Activated T-cell treated with anti-CD3 and anti-CD28 coated beads, Interleukin-2, amount 50 U/mL, for 72 hours (primary cell): ENCODE measurements around the gene GRIK3. TPM values are rescaled to one million over a fixed set of nuclear protein-coding genes. Genes with fewer than 3 reads are reported as not detected.

Experiments
- ATAC-seq, 2 donors: fragments of 150-1000 bp; cut with Tn5 transposase; replicated peaks in 1 of 2; 2 replicates each; pipeline ENCODE4 v1.10.0; 2021; ENCODE audit warnings: moderate library complexity in 2 of 2, mild to moderate bottlenecking in 1 of 2
- DNase-seq, 2 donors: peaks; one replicate each; pipeline ENCODE4 v3.0.0; 2021 to 2022; ENCODE audit warnings: mixed read lengths in 1 of 2
- H3K27ac Mint-ChIP-seq: one replicate; pipeline ENCODE4 v1.8.0; 2022; ENCODE audit warnings: mild to moderate bottlenecking, moderate library complexity, mixed read lengths
- H3K27me3 Mint-ChIP-seq: one replicate; pipeline ENCODE4 v1.8.0; 2022; ENCODE audit warnings: low read depth, mixed read lengths
- H3K36me3 Mint-ChIP-seq, 2 donors: one replicate each; pipeline ENCODE4 v1.8.0; 2022; ENCODE audit warnings: mixed read lengths in 2 of 2, mild to moderate bottlenecking in 1 of 2; ENCODE audit not compliant: insufficient read depth in 2 of 2
- H3K4me1 Mint-ChIP-seq: one replicate; pipeline ENCODE4 v1.8.0; 2022; ENCODE audit warnings: low read depth, mixed read lengths
- H3K4me3 Mint-ChIP-seq, 2 donors: one replicate each; pipeline ENCODE4 v1.8.0; 2022; ENCODE audit warnings: mild to moderate bottlenecking in 2 of 2, mixed read lengths in 2 of 2, moderate library complexity in 2 of 2
- H3K9me3 Mint-ChIP-seq, 2 donors: one replicate each; pipeline ENCODE4 v1.8.0; 2022; ENCODE audit warnings: mixed read lengths in 2 of 2
- total RNA-seq, 2 donors: library from RNA; stranded (reverse); gene quantifications; one replicate each; pipeline ENCODE4 v1.2.3, GENCODE V29; 2022

GRIK3 gene
- total RNA-seq, 2 donors from 2014 or later, result not detected

- Mint-ChIP-seq H3K27ac (no peak overlapping the region), H3K4me1 (no peaks in the 10 kb centered on the region), H3K27me3 (peaks cover 8% of the 10 kb centered on the region), H3K4me3 (no peak overlapping the region), H3K9me3 (no peaks in the 10 kb centered on the region), H3K36me3 (no peaks in the 10 kb centered on the region)
- DNase-seq, result no peak
- ATAC-seq, result no peak
Measured at GRCh38 chr1:36977731-36978406, 56.4 kb downstream of the GRIK3 start.

GRCh38 chr1:36975642-36976041 lies 58.7 kb downstream of the GRIK3 start:
- Mint-ChIP-seq H3K27ac (no peak overlapping the region), H3K9me3 (no peaks in the 10 kb centered on the region), H3K36me3 (no peaks in the 10 kb centered on the region), H3K4me3 (no peak overlapping the region), H3K27me3 (peaks cover 6% of the 10 kb centered on the region), H3K4me1 (no peaks in the 10 kb centered on the region)
- ATAC-seq (no peak), DNase-seq (no peak)

DNA sequence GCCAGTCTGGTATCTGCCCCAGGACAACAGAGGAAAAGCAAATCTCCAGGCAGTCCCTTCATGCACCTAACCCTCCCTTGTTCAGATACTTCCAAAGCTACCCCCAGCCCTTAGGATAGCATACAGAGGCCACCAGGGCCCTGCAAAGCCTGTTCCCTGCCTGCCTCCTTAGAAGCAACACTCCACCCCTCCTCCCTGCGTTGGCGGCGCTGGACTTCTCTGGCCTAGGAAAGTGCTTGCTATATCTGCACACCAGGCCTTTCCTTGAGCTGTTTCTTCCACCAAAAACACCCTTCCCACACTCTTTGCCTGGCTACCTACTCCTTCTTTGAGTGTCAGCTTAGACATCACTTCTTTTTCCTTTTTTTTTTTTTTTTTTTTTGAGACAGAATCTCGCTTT lies 61.3 kb downstream of the GRIK3 start:
- no peak for ATAC-seq
- H3K9me3 Mint-ChIP-seq, result peaks cover 0 to 1% of the 10 kb centered on the region in 2 donors
- DNase-seq, result no peak
- no peak overlapping the region for H3K27ac Mint-ChIP-seq
- no peaks in the 10 kb centered on the region for H3K4me1 Mint-ChIP-seq
- no peak overlapping the region for H3K4me3 Mint-ChIP-seq
- no peaks in the 10 kb centered on the region for H3K36me3 Mint-ChIP-seq
- H3K27me3 Mint-ChIP-seq, result no peaks in the 10 kb centered on the region

GRCh38 chr1:36971852-36972618 lies 62.3 kb downstream of the GRIK3 start:
- Mint-ChIP-seq H3K27me3 (no peaks in the 10 kb centered on the region), H3K4me1 (no peaks in the 10 kb centered on the region), H3K27ac (no peak overlapping the region), H3K36me3 (no peaks in the 10 kb centered on the region), H3K4me3 (no peak overlapping the region), H3K9me3 (peaks cover 0 to 1% of the 10 kb centered on the region in 2 donors)
- no peak for DNase-seq
- ATAC-seq, result no peak

DNA sequence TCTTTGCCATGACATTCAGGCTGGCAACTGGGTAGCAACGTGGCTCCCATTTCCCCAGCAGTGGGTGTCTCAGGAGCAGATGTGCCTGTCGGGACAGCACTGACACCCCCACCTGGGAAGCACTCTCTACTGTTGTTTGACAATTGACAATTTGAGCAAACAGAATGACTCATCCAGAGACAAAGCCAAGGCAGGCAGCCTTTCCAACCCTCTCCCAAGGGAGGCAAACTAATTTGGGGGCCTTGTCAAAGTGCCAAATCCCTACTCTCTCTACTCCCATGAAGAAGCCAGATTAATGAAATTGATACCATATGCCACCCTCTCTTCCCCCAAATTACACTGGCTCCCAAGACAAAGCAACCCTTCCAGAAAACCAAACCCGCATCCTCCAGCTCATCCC lies 65.6 kb downstream of the GRIK3 start:
- Mint-ChIP-seq H3K27me3 (no peaks in the 10 kb centered on the region), H3K36me3 (no peaks in the 10 kb centered on the region), H3K27ac (no peak overlapping the region), H3K4me3 (no peak overlapping the region), H3K4me1 (no peaks in the 10 kb centered on the region), H3K9me3 (peaks cover 0 to 3% of the 10 kb centered on the region in 2 donors)
- DNase-seq (no peak), ATAC-seq (no peak)

DNA sequence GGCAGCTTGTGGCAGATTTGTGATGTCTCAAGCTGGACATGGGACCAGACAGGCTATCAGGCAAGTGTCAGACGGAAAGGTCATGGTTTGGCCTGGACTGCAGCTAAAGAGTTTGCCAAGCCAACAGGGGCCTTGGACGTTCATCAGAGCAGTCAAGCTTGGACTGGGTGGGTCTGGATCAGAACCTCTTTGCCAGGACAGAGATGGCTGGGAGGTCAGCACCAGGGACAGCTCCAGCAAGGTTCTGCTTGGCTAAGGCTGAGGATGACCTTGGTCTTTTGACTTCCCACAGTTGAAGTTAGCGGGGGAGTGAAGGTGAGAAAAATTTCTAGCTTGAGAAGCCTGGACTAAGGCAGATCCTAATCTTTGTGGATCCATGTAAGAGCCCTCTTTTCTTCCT lies 68.1 kb downstream of the GRIK3 start:
- ATAC-seq, result no peak
- H3K4me1 Mint-ChIP-seq, result no peaks in the 10 kb centered on the region
- no peak overlapping the region for H3K4me3 Mint-ChIP-seq
- H3K36me3 Mint-ChIP-seq, result no peaks in the 10 kb centered on the region
- peaks cover 0 to 3% of the 10 kb centered on the region in 2 donors for H3K9me3 Mint-ChIP-seq
- peak in 1 of 2 donors; percentile 6 for DNase-seq
- no peak overlapping the region for H3K27ac Mint-ChIP-seq
- H3K27me3 Mint-ChIP-seq, result peaks cover 6% of the 10 kb centered on the region

DNA sequence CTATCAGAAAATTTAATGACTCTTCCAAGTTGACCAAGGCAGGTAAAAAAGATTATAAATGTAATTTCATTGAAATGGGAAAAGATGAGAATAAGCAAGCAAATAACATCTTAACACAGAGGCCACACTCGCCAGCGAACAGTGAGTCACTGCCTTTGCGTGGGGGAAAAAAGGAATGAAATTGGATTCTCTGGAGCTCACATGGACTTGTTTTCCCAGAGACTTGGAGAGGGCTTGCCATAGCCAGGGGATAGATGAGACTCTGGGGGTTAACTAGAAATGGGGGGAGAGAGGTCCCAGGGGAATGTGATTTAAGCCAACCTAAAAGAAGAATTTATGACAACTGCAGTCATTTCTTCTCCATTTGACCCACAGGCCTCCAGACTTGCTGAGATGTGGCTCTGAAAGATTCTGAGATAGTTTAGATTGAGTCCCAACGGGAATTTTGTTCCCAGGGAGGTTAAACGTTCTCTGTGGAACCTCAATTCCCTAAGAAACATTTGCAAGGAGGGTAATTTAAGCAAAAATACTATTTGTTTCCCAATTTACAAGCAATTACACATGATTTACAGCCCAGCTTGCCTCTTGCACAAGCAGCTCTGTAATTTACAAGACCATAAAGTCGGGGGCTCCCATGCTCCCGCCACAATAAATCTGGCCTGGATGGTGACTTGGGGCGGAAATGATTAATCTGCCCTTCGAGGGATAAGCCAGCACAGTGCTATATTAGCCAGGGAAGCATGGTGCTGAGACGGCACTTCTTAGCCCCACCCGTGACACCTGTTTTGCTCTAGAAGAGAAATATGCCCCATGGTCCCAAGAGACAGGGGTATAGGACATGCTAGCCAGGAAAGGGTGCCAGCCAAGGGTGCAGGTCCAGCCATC lies 68.8 kb downstream of the GRIK3 start:
- ATAC-seq (no peak), DNase-seq (no peak)
- H3K4me1 Mint-ChIP-seq, result no peaks in the 10 kb centered on the region
- H3K36me3 Mint-ChIP-seq, result no peaks in the 10 kb centered on the region
- no peak overlapping the region for H3K27ac Mint-ChIP-seq
- H3K4me3 Mint-ChIP-seq, result no peak overlapping the region
- H3K9me3 Mint-ChIP-seq, result peaks cover 0 to 3% of the 10 kb centered on the region in 2 donors
- H3K27me3 Mint-ChIP-seq, result peaks cover 6% of the 10 kb centered on the region

DNA sequence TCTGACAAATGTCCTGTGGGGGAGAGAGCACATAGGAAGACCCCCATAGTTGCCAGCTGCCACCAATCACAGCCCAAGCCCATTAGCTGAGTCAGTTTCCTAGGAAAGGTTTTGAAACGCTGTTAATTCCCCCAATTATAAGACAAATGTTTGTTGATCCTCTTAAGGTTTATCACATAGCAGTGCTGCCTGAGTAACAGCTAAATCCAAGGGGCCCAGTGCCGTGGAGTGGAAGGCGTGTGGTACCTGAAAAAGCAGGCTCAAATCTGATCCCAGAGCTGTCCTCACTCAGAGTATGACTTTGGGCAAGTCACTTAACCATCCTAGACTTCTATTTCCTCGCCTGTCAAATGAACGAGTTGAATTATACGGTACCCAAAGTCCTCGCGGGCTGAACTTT lies 69.5 kb downstream of the GRIK3 start:
- no peaks in the 10 kb centered on the region for H3K4me1 Mint-ChIP-seq
- H3K27me3 Mint-ChIP-seq, result peaks cover 6% of the 10 kb centered on the region
- no peak overlapping the region for H3K27ac Mint-ChIP-seq
- H3K4me3 Mint-ChIP-seq, result no peak overlapping the region
- no peak for ATAC-seq
- H3K9me3 Mint-ChIP-seq, result peaks cover 0 to 3% of the 10 kb centered on the region in 2 donors
- H3K36me3 Mint-ChIP-seq, result no peaks in the 10 kb centered on the region
- DNase-seq, result no peak

DNA sequence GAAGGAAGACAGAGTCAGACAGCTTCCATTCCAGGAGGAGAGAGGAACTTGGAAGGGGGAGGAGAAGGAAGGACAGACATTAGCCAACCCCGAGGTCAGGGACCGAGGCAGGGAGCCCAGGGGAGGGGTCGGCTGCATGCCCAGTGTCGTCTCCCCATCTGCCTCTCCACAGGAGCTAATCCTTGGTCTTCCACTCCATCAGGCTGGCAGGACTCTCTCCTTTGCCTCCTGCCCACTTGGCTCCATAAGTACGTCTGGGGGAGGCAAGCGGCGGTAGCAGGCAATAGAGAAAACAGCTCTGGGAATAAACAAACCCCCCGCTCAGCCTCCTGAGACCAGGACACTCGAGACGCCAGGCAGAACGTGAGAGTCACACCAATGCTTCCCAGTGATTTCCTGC lies 71.3 kb downstream of the GRIK3 start:
- ATAC-seq, result no peak
- Mint-ChIP-seq H3K4me1 (no peaks in the 10 kb centered on the region), H3K27me3 (peaks cover 6% of the 10 kb centered on the region), H3K4me3 (no peak overlapping the region), H3K36me3 (no peaks in the 10 kb centered on the region), H3K27ac (no peak overlapping the region), H3K9me3 (peaks cover 0 to 2% of the 10 kb centered on the region in 2 donors)
- DNase-seq, result no peak

DNA sequence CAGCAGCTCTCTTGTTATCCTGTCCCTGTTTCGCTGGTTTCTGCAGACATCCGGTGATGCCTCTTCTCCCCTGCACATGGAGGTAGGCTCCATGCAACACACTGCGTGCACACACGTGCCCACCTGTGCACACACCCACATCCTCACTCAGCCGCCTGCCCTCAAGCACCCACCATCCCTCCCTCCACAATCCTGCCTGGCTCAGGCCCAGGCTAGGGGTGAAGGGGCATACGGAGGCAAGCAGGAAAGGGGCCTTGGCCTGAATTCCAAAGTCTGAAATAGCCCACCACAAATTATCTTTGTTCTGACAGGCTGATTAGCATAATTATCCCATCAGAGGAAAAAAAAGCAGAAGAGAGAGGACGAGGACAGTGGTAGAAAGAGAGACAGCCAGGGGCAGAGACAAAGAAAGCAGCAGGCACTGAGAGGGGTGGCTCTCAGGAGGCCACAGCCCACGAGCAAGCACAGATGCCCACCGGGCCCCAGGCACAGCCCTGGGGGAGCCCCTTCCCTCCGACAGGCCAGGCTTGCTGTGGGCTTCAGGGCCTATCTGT lies 73.2 kb downstream of the GRIK3 start:
- no peak for DNase-seq
- peaks cover 0 to 2% of the 10 kb centered on the region in 2 donors for H3K9me3 Mint-ChIP-seq
- H3K27me3 Mint-ChIP-seq, result peaks cover 6% of the 10 kb centered on the region
- H3K27ac Mint-ChIP-seq, result no peak overlapping the region
- ATAC-seq, result no peak
- H3K4me3 Mint-ChIP-seq, result no peak overlapping the region
- no peaks in the 10 kb centered on the region for H3K36me3 Mint-ChIP-seq
- H3K4me1 Mint-ChIP-seq, result no peaks in the 10 kb centered on the region

- no peaks in the 10 kb centered on the region for H3K9me3 Mint-ChIP-seq
- no peaks in the 10 kb centered on the region for H3K36me3 Mint-ChIP-seq
- DNase-seq, result no peak
- no peak for ATAC-seq
- H3K4me3 Mint-ChIP-seq, result no peak overlapping the region
- peaks cover 8% of the 10 kb centered on the region for H3K27me3 Mint-ChIP-seq
- H3K27ac Mint-ChIP-seq, result no peak overlapping the region
- H3K4me1 Mint-ChIP-seq, result no peaks in the 10 kb centered on the region
Measured at GRCh38 chr1:36956570-36956969, 77.7 kb downstream of the GRIK3 start.

DNA sequence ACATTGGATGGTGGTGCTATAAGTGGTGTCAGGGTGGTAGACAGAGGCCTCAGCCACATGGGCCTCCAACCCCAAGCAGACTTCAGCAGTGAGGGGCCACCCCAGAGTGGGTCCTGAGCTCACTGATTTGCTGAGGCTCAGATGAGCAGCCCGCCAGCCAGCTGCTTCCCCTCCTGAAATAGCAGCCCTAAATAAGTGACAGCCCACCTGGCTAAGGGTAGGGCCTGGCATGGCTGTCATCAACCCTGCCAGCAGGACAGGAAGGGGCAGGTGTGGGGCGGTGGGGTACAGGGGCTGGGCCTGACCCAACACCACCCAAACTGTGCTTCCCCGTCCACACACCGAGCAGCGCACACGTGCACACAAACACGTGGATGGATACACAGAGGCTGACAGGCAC lies 79.3 kb downstream of the GRIK3 start:
- no peak overlapping the region for H3K4me3 Mint-ChIP-seq

GRCh38 chr1:36953061-36953460 lies 81.3 kb downstream of the GRIK3 start:
- no peaks in the 10 kb centered on the region for H3K9me3 Mint-ChIP-seq
- no peak for ATAC-seq

More for the DNA sequence above, 79.3 kb downstream of the GRIK3 start:
- ATAC-seq (no peak), DNase-seq (no peak)
- H3K36me3 Mint-ChIP-seq, result no peaks in the 10 kb centered on the region
- no peaks in the 10 kb centered on the region for H3K4me1 Mint-ChIP-seq
- H3K9me3 Mint-ChIP-seq, result no peaks in the 10 kb centered on the region
- peaks cover 13% of the 10 kb centered on the region for H3K27me3 Mint-ChIP-seq
- no peak overlapping the region for H3K27ac Mint-ChIP-seq

More at GRCh38 chr1:36953061-36953460, 81.3 kb downstream of the GRIK3 start:
- no peaks in the 10 kb centered on the region for H3K4me1 Mint-ChIP-seq
- H3K36me3 Mint-ChIP-seq, result no peaks in the 10 kb centered on the region
- DNase-seq, result no peak
- H3K27me3 Mint-ChIP-seq, result peaks cover 14% of the 10 kb centered on the region
- no peak overlapping the region for H3K27ac Mint-ChIP-seq
- H3K4me3 Mint-ChIP-seq, result no peak overlapping the region
